Panc1 (cell line): Measurements from ENCODE around the gene BRD3. TPM values are rescaled to one million over a fixed set of nuclear protein-coding genes. Genes with fewer than 3 reads are reported as not detected.

Experiments
- ATAC-seq: fragments of 200-7000 bp; cut with Tn5 transposase; 2 replicates; pipeline ENCODE4 v1.9.1; 2020; ENCODE audit warnings: mild to moderate bottlenecking, moderate library complexity
- Bru-seq: library from RNA; stranded (reverse); fragments of 400-500 nt; gene quantifications from one replicate; lab custom pipeline; 2021; lab: Mats Ljungman, UMichigan
- BruChase-seq, 2 experiments: library from RNA; stranded (reverse); fragments of 400-500 nt; gene quantifications; one replicate each; lab custom pipeline; 2021; lab: Mats Ljungman, UMichigan
- BruUV-seq: library from RNA; stranded (reverse); fragments of 400-500 nt; replicated peaks from 2 replicates; lab custom pipeline; 2021; lab: Mats Ljungman, UMichigan
- CTCF ChIA-PET: fragments of 300-600 bp; sonication (Branson Sonifier 250); formaldehyde crosslinking; loops from one replicate; lab custom pipeline; 2022; ENCODE audit warnings: antibody characterized with exemption; lab: Charles Lee
- POLR2A ChIA-PET: fragments of 300-600 bp; sonication (Branson Sonifier 250); formaldehyde crosslinking; loops from one replicate; lab custom pipeline; 2022; ENCODE audit warnings: antibody characterized with exemption; lab: Charles Lee
- DNase-seq: peaks from one replicate; pipeline ENCODE4 v3.0.0-alpha.2; 2010; ENCODE audit warnings: low read depth, low spot score
- H3K27ac ChIP-seq: 2 replicates; pipeline ENCODE4 v1.5.1; 2011; ENCODE audit warnings: mild to moderate bottlenecking, low read length, inconsistent platforms
- H3K27me3 ChIP-seq: fragments of 200-500 bp; sonication (Bioruptor generic); 2 replicates; pipeline ENCODE4 v1.6.0; 2014; ENCODE audit warnings: low read length, inconsistent platforms; ENCODE audit not compliant: control insufficient read depth, insufficient read depth
- H3K36me3 ChIP-seq: fragments of 200-500 bp; sonication (Bioruptor generic); 2 replicates; pipeline ENCODE4 v1.5.1; 2014; ENCODE audit warnings: inconsistent platforms, mild to moderate bottlenecking, low read length, moderate library complexity; ENCODE audit not compliant: control insufficient read depth, insufficient read depth
- H3K4me1 ChIP-seq: 2 replicates; pipeline ENCODE4 v1.5.1; 2011; ENCODE audit warnings: inconsistent platforms, mild to moderate bottlenecking, low read length, moderate library complexity; ENCODE audit not compliant: control insufficient read depth, insufficient read depth
- H3K4me3 ChIP-seq, 2 experiments: 2 replicates each; pipeline ENCODE4 v1.5.1; 2011 to 2012; ENCODE audit warnings: low read depth in 2 of 2, low read length in 2 of 2, mild to moderate bottlenecking in 2 of 2, inconsistent platforms in 1 of 2, moderate library complexity in 1 of 2
- H3K9me3 ChIP-seq: fragments of 200-500 bp; sonication (Bioruptor generic); 2 replicates; pipeline ENCODE4 v1.5.1; 2014; ENCODE audit warnings: low read depth, mild to moderate bottlenecking, inconsistent platforms, low read length, moderate library complexity; ENCODE audit not compliant: control insufficient read depth, insufficient read depth
- POLR2AphosphoS5 ChIP-seq: IDR thresholded peaks from 2 replicates; pipeline ENCODE4 v1.6.1; 2012; ENCODE audit warnings: mild to moderate bottlenecking, low read depth, low read length, moderate library complexity
- SIN3A ChIP-seq: IDR thresholded peaks from 2 replicates; pipeline ENCODE4 v1.6.1; 2012; ENCODE audit warnings: low read depth, mild to moderate bottlenecking, low read length, moderate library complexity, borderline replicate concordance; ENCODE audit not compliant: insufficient read depth
- TCF7L2 ChIP-seq: IDR thresholded peaks from 2 replicates; pipeline ENCODE4 v1.6.1; 2011; ENCODE audit warnings: mild to moderate bottlenecking, low read depth, low read length, inconsistent platforms
- in situ Hi-C: cut with HindIII; loops from 2 replicates; pipeline ENCODE4 v1.10.0; 2016; ENCODE audit warnings: low sequenced_read_pairs, low pct_unique_long_range_greater_than_20kb
- intact Hi-C: fragments of 100-400 bp; cut with micrococcal nuclease; formaldehyde crosslinking; loops from one replicate; pipeline ENCODE4 v1.10.0; 2022; ENCODE audit not compliant: unreplicated experiment
- long read RNA-seq: library from polyadenylated mRNA; unstranded; transcript quantifications from one replicate; pipeline ENCODE4 v2.0.0, GENCODE V29; 2021; ENCODE audit not compliant: unreplicated experiment
- polyA plus RNA-seq: library from polyadenylated mRNA; unstranded; fragments of >200 nt; gene quantifications from one replicate; pipeline ENCODE4 v1.2.1, GENCODE V29; 2012; ENCODE audit warnings: missing spikeins; ENCODE audit not compliant: insufficient read length
- total RNA-seq: library from RNA; stranded (reverse); gene quantifications from one replicate; pipeline ENCODE4 v1.2.1, GENCODE V29; 2021; ENCODE audit not compliant: unreplicated experiment
- TF ChIP-seq, protein P1 (sequence below): fragments of 450-650 bp; IDR thresholded peaks from 2 replicates; pipeline ENCODE4 v1.5.1; 2017; ENCODE audit warnings: mild to moderate bottlenecking
- TF ChIP-seq, protein P2 (sequence below), 2 experiments: IDR thresholded peaks; 2 replicates each; pipeline ENCODE4 v1.6.1; 2011 to 2012; ENCODE audit warnings: low read depth in 2 of 2, control low read depth in 1 of 2, low read length in 1 of 2, mild to moderate bottlenecking in 1 of 2, moderate library complexity in 1 of 2; ENCODE audit not compliant: insufficient read depth in 1 of 2

The BRD3 gene
- 27.6 TPM for total RNA-seq
- 23.2 TPM for polyA plus RNA-seq
- Bru-seq, nascent RNA: percentile 56 among the genes with signal in this experiment
- percentile 65 among the genes with signal in this experiment for BruChase-seq, experiment 1, labeled RNA remaining after a 2-hour chase
- BruChase-seq, experiment 2, labeled RNA remaining after a 6-hour chase: percentile 73 among the genes with signal in this experiment
- long read RNA-seq, full-length matches to known transcripts: 3 of 34 reads
- long read RNA-seq, partial matches to known transcripts: 20 of 34 reads
- long read RNA-seq, other reads (novel, unspliced or antisense): 11 of 34 reads

DNA sequence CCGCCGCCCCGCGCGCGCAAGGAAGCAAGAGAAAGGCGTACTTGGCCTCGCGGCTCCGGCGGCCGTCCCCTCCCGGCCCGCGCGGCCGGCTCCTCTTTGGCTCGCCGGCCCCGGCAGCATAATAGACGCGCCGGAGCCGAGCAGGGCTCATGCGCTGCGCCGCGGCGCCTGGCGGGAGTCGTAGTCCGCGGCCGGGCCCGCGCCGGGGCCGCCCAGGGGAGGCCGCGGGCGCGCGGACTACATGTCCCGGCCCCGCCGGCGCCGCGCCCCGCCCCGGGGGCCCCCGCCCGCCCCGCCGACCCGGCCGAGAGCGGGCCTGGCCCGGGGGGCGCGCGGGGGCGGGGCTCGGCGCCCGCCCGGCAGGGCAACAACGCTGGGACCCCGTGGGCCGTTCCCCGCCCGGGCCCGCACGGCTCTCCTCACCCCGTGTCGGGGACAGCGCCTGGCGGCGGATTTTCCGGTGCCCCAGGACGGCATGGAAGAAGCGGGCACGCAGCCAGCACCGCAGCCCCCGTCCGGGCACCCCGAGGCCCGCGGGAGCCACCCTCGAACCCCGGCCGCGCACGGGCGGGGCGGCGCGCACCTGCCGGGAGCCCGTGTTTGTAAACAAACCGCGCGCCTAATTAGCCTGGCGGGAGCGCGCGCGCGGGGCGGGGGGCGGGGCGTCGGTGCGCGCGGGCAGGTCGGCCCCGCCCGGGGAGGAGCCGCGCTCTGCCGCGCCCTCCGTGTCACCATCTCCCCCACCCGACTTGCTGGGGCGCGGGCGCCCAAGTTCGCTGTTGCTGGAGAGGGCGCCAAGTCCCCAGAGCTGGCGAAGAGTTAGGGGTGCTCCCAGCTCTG, at the start of gene BRD3:
Gene BRD3 (minus strand): TSS at position 123 of the 840 bp plus-strand sequence. CDS start 14,549 bp downstream, outside the sequence.
- no peak for TF ChIP-seq TCF7L2
- no peak for TF ChIP-seq POLR2AphosphoS5
- peak; percentile 88; the same call in 1 of the 2 replicates for TF ChIP-seq SIN3A
- TF ChIP-seq, protein P1, sequence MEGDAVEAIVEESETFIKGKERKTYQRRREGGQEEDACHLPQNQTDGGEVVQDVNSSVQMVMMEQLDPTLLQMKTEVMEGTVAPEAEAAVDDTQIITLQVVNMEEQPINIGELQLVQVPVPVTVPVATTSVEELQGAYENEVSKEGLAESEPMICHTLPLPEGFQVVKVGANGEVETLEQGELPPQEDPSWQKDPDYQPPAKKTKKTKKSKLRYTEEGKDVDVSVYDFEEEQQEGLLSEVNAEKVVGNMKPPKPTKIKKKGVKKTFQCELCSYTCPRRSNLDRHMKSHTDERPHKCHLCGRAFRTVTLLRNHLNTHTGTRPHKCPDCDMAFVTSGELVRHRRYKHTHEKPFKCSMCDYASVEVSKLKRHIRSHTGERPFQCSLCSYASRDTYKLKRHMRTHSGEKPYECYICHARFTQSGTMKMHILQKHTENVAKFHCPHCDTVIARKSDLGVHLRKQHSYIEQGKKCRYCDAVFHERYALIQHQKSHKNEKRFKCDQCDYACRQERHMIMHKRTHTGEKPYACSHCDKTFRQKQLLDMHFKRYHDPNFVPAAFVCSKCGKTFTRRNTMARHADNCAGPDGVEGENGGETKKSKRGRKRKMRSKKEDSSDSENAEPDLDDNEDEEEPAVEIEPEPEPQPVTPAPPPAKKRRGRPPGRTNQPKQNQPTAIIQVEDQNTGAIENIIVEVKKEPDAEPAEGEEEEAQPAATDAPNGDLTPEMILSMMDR: no peak
- TF ChIP-seq, protein P2, sequence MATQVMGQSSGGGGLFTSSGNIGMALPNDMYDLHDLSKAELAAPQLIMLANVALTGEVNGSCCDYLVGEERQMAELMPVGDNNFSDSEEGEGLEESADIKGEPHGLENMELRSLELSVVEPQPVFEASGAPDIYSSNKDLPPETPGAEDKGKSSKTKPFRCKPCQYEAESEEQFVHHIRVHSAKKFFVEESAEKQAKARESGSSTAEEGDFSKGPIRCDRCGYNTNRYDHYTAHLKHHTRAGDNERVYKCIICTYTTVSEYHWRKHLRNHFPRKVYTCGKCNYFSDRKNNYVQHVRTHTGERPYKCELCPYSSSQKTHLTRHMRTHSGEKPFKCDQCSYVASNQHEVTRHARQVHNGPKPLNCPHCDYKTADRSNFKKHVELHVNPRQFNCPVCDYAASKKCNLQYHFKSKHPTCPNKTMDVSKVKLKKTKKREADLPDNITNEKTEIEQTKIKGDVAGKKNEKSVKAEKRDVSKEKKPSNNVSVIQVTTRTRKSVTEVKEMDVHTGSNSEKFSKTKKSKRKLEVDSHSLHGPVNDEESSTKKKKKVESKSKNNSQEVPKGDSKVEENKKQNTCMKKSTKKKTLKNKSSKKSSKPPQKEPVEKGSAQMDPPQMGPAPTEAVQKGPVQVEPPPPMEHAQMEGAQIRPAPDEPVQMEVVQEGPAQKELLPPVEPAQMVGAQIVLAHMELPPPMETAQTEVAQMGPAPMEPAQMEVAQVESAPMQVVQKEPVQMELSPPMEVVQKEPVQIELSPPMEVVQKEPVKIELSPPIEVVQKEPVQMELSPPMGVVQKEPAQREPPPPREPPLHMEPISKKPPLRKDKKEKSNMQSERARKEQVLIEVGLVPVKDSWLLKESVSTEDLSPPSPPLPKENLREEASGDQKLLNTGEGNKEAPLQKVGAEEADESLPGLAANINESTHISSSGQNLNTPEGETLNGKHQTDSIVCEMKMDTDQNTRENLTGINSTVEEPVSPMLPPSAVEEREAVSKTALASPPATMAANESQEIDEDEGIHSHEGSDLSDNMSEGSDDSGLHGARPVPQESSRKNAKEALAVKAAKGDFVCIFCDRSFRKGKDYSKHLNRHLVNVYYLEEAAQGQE (IDR thresholded peaks at IDR 0.05; ENCODE audit: insufficient read depth in 1 of 2, low read depth in 2 of 2, low read length in 1 of 2): no peak
- Histone ChIP-seq H3K36me3 (no peaks in the 10 kb centered on the region; the same call in 1 of the 2 replicates), H3K27me3 (no peaks in the 10 kb centered on the region), H3K27ac (peak within 1 kb of the TSS; percentile 75), H3K9me3 (no peaks in the 10 kb centered on the region), H3K4me3 (peak within 1 kb of the TSS; percentile 59 to 76), H3K4me1 (no peaks in the 10 kb centered on the region; the same call in 1 of the 2 replicates)
- ATAC-seq (peak; percentile 96), DNase-seq (no peak)
- CTCF ChIA-PET: no interaction called here
- POLR2A ChIA-PET: no interaction called here
- intact Hi-C loops (no loop called here), in situ Hi-C loops (no loop called here)
- BruUV-seq: no TSS peak

DNA sequence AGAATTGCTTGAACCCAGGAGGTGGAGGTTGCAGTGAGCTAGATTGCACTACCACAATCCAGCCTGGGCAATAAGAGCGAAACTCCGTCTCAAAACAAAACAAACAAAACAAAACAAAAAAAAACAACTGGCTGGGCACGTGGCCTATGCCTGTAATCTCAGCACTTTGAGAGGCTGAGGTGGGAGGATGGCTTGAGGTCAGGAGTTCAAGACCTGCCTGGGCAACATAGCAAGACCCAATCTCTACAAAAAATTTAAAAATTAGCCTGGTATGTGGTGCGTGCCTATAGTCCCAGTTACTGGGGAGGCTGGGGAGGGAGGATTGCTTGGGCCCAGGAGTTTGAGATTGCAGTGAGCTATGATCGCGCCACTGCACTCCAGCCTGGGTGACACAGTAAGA, 44.7 kb upstream of the BRD3 start:
- no peaks in the 10 kb centered on the region for H3K4me1 ChIP-seq
- BruUV-seq: no TSS peak
- TF ChIP-seq, protein P1: no peak
- TF ChIP-seq, protein P2 (IDR thresholded peaks at IDR 0.05; ENCODE audit: insufficient read depth in 1 of 2, low read depth in 2 of 2, low read length in 1 of 2): no peak
- no peak for TF ChIP-seq TCF7L2
- no peak for TF ChIP-seq POLR2AphosphoS5
- no peak for TF ChIP-seq SIN3A
- H3K27ac ChIP-seq: no peak overlapping the region
- ChIA-PET CTCF (no interaction called here), POLR2A (interaction anchor here (0.7 kb wide), 1 partner anchor 11 kb away, joined by 3 read pairs; no protein-coding TSS in a partner anchor)
- in situ Hi-C loops (no loop called here), intact Hi-C loops (no loop called here)
- H3K9me3 ChIP-seq: no peaks in the 10 kb centered on the region
- no peak for ATAC-seq
- no peak for DNase-seq
- no peak overlapping the region for H3K4me3 ChIP-seq
- H3K36me3 ChIP-seq: no peaks in the 10 kb centered on the region
- H3K27me3 ChIP-seq: no peaks in the 10 kb centered on the region
